Measurements from ENCODE around the gene DNAI2.
A peak's percentile ranks its signal among the peaks of the same experiment; 100 is the strongest.

The DNAI2 gene

DNA sequence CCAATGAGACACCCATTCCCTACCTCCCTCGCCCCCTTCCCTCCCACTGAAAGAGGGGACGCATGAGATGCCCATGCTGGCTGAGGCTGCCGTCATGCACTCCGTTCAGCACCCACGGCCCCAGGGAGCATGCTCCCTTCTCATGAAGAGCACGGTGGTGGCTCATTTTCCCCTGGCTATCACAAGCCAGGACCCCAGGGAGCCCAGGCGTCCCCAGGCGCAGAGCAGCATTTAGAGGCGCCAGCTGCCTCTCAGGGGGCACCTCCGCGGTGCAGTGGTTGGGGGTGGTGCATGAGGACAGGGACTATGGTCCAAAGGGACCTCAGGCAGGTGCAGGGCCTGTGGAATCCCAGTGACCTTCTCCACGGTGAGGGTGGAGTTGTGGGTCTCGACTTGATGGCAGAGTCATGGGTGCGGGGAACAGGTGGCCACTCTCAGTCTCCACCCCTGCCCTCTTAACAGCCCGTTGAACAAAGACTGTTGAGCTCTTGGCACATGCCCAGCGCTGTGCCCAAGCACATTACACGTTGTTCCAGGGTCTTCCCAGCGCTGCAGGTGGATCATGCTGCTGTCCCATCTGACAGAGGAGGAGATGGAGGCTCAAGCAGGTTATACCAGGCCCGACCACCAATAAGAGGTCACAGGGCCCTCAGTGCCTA lies 65.6 kb downstream of the DNAI2 start:
- DNase-seq (ENCODE audit: low spot score) = no peak

- DNase-seq (ENCODE audit: low spot score) = no peak
Observed at GRCh38 chr17:74340470-74341023, 66.5 kb downstream of the DNAI2 start.

DNA sequence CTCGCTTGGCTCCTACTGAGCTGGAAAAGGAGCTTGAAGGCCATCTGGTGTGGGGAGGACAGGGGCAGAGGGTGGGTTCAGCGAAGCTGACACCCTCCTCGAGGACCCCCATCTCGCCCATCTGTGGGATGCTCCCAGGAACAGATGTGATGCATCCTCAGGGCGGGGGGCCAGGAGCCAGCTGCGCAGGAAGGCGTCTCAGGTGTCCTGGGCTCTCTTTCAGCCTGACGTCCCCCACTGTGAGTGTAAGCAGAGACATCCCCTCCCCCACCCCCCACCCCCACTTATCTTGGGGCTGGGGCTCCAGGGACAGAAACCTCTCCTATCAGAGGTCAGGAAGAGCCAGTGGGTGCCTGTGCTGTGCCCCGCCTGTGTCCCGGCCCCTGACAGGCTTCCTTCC lies 68.2 kb downstream of the DNAI2 start:
- DNase-seq (ENCODE audit: low spot score) = no peak

GRCh38 chr17:74343121-74343520 lies 69.1 kb downstream of the DNAI2 start:
- DNase-seq (ENCODE audit: low spot score) = no peak

DNA sequence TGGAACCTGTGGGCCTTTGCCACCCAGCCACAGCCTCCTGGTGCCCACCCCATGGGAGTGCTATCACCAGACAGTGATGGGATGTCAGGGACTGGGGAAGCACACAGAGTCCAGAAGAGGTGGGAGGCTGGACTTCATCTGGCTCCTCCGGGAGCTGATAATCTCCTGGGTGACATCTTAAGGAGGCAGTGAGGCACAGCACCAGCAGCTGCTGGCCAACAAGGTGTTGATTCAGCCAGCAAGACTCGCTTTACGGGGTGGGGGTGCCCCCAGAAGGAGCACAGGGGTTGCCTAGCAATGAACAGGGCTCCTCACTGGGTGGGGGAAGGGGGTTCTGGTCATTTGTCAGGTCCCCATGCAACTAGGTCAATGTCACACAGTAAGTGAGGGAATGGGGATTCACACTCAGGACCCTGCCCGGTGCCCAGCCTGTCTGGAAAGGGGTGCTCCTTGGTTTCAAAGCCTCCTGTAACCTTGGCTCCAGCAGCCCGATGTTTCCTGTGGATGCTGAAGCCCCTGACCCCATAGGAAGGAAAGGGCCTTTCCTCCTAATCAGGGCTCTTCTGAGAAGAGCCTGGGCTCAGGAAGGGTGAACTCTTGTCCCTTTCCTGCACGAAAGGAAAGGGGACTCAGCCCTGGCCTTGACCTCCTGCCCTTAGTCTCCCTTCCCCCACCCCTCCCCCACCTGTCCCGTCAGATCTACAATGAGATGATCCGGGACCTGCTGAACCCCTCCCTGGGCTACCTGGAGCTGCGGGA lies 69.7 kb downstream of the DNAI2 start:
- DNase-seq (ENCODE audit: low spot score) = no peak

DNA sequence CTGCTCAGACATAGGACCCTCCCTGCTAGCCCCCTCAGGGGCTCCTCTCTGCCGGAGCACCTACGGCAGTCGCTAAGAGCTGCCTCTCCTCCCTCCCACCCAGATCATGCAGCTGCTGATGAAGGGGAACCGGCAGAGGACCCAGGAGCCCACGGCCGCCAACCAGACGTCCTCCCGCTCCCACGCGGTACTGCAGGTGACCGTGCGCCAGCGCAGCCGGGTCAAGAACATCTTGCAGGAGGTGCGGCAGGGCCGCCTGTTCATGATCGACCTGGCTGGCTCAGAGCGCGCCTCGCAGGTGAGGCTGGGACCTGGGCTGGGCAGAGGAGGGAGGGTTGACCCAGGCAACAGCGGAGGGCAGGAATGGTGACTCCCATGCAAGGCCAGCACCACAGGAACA lies 70.6 kb downstream of the DNAI2 start:
- DNase-seq (ENCODE audit: low spot score) = no peak

DNA sequence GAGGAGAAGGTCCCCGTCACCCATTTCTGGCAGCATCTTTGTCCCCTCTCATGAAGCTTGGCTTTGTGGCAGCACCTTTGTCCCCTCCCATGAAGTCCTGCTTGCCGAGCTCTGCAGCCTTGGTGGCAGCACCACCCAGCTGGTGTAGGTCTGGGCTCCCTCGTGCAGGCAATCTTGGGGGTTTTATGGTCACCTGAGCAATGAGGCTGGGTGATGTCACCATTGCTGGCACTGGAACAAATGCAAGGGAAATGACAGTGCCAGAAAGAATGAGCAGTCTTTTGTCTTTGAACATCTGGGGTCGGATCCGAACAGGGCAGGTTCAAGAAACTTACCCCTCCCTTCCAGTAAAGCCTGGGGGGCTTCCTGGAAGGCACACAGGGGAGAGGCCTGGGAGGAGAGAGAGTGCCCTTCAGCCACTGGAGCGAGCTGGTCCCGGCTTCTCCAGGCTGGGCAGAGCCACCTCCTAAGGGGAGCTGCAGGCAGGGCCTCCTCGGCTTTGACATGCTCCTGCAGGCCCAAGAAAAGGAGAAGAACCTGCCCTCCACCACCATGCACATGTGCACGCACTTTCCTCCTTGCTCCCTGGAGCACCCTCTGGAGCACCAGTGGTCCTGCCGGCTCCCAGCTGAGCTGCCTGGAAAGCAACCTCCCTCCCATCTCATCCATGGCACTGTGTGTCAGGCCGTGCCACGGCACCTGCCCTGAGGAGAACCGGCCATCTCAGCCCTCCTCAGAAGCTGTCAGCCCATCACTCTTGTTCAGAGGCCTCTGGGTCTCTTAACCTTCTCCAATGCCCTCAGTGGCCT lies 71.6 kb downstream of the DNAI2 start:
- DNase-seq (ENCODE audit: low spot score) = no peak

GRCh38 chr17:74347646-74348045 lies 73.6 kb downstream of the DNAI2 start:
- no peak for DNase-seq (ENCODE audit: low spot score)

DNA sequence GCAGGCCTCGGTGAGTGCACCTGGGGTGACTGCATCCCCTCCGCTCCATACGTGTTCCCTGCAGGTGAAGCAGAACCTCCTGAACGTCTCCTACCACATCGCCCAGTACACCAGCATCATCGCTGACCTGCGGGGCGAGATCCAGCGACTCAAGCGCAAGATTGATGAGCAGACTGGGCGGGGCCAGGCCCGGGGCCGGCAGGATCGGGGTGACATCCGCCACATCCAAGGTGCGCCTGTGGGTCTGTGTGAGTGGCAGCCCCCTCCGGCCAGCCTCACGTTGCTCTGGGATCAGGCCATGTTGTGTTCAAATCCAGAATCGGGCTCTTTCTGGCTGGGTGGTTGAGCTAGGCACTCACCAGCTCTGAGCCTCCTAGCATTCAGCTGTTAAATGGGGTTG lies 75.1 kb downstream of the DNAI2 start:
- DNase-seq (ENCODE audit: low spot score) = no peak

DNA sequence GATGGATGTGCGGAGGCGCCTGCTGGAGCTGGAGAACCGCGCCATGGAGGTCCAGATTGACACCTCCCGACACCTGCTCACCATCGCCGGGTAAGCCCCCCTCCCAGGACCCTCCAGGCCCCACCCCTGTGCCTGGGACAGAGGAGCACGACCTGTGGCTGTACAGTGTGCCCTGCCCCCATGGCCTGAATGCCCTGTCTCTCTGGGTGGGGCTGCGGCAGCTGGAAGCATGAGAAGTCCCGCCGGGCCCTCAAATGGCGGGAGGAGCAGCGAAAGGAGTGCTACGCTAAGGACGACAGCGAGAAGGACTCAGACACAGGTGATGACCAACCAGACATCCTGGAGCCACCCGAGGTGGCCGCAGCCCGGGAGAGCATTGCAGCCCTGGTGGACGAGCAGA lies 76.5 kb downstream of the DNAI2 start:
- DNase-seq (ENCODE audit: low spot score) = no peak

DNA sequence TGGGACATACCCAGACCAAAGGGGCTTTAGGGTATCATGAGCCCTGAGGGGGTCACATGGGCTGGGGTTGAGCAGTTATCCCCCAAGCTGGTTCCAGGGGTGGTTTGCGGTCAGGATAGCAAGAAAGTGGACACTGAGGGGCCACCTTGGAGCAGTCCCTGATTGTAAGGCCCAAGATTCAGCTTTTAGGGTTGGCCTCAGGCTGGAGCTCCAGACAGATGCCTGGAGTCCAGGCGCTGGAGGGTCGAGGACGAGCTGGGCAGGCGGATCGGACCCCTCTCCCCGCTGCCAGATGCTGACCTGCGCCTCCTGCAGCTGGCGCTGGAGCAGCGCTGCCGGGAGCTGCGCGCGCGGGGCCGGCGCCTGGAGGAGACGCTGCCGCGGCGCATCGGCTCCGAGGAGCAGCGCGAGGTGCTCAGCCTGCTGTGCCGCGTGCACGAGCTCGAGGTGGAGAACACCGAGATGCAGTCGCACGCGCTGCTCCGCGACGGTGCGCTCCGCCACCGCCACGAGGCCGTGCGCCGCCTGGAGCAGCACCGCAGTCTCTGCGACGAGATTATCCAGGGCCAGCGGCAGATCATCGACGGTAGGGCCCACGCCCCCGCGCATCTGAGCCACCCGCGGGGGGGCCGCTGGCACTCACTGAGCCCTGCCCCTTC lies 77.6 kb downstream of the DNAI2 start:
- no peak for DNase-seq (ENCODE audit: low spot score)

- no peak for DNase-seq (ENCODE audit: low spot score)
Observed at GRCh38 chr17:74353446-74354060, 79.5 kb downstream of the DNAI2 start.

GRCh38 chr17:74354123-74354522 lies 80.1 kb downstream of the DNAI2 start:
- DNase-seq (ENCODE audit: low spot score) = peak; percentile 28

GRCh38 chr17:74354561-74354960 lies 80.5 kb downstream of the DNAI2 start:
- no peak for DNase-seq (ENCODE audit: low spot score)

- DNase-seq (ENCODE audit: low spot score) = no peak
Observed at GRCh38 chr17:74355065-74355464, 81.0 kb downstream of the DNAI2 start.

DNA sequence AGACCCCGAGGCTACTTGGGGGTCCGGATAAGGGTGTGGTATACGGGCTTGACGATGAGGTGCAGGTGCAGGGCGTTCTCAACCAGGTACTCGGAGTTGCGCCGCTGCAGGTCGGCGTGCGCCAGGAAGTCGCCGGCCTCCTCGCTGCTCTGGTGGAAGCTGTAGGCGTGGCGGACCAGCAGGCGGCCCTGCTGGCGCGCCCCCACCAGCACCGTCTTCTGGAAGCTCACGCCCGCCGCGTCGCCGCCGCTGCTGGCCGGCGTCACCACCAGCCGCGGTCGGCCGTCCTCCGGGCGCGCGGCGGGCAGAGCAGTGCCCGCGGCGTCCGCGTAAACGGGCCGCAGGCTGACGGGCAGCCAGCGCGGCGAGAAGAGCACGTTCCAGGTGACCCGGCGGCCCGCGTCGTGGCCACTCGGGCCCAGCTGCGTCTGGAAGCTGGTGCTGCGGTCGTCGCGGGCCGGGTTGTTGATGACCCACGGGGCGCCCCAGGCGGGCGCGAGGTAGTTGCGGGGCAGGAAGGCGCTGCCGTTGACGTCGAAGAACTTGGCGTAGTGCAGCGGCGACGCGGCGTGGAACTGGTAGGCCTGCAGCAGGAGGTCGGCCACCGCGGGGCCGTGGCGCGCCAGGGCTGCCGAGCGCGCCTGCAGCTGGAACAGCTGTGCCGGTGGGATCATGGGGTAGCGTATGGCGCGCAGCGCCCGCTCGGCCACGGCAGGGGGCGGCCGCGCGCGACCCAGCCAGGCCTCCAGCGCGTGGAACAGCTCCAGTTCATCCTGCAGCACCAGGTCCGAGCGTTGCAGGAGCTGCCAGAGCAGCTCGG lies 82.8 kb downstream of the DNAI2 start:
- no peak for DNase-seq (ENCODE audit: low spot score)

DNA sequence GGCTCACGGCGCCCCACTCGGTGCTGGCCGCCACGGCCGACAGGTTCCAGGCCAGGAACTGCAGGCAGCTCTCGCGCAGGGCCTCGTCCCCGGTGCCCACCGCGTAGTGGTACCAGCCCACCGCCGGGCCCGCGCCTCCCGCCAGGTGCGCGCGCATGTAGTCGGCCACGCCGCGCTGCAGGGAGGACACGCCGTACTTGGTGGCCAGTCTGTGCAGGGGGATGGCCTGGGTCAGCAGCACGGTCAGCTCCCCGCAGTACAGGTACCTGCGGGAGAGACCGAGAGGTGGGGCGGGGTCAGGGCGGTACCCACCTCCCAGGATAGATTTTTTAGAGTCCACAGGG lies 83.4 kb downstream of the DNAI2 start:
- no peak for DNase-seq (ENCODE audit: low spot score)

DNA sequence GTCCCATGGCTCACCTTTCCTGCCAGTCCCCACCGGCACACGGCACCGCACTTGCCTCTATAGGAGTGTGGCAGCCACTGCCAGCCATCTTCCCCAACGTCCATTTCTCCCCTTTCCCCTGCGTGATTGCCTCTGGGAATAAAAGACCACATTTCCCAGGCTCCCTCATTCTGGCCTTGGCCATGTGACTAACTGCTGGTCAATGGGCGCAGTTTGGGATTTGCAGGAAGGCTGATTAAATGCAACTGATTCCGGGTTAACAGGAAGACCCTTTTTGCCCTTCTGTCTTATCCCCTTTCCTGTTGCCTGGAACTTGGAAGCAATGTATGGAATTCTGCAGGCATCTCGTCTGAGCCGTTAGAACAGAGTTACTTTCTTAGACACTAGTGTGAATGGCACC lies 84.7 kb downstream of the DNAI2 start:
- no peak for DNase-seq (ENCODE audit: low spot score)

- DNase-seq (ENCODE audit: low spot score) = no peak
Observed at GRCh38 chr17:74359916-74360315, 85.9 kb downstream of the DNAI2 start.

DNA sequence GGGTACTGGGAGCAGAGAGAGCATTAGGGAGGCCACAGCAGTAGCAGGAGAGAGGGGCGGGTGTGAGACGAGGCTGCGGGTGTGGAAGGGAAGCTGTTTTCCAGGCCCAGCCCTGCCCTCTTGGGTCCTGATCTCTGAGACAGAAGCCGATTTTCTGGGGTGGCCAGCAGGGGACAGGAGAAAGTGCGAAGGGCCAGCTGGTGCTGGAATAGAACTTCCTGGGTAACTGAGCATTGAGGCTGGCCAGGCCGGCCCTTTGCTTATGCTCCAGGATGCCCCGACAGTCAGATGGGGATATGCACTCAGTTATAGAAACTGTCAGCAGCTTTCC lies 86.8 kb downstream of the DNAI2 start:
- no peak for DNase-seq (ENCODE audit: low spot score)
